ENCODE results near the gene CDH3.

CDH3 gene

GRCh38 chr16:68676113-68676860 is 31.2 kb downstream of the CDH3 start:
- TF ChIP-seq, protein P1, sequence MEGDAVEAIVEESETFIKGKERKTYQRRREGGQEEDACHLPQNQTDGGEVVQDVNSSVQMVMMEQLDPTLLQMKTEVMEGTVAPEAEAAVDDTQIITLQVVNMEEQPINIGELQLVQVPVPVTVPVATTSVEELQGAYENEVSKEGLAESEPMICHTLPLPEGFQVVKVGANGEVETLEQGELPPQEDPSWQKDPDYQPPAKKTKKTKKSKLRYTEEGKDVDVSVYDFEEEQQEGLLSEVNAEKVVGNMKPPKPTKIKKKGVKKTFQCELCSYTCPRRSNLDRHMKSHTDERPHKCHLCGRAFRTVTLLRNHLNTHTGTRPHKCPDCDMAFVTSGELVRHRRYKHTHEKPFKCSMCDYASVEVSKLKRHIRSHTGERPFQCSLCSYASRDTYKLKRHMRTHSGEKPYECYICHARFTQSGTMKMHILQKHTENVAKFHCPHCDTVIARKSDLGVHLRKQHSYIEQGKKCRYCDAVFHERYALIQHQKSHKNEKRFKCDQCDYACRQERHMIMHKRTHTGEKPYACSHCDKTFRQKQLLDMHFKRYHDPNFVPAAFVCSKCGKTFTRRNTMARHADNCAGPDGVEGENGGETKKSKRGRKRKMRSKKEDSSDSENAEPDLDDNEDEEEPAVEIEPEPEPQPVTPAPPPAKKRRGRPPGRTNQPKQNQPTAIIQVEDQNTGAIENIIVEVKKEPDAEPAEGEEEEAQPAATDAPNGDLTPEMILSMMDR (conservative IDR thresholded peaks at IDR 0.05; ENCODE audit: low read depth, low read length): no peak
- no peak for DNase-seq (ENCODE audit: low read depth)
- H3K4me3 ChIP-seq (ENCODE audit: low read depth, low read length): no peak overlapping the region

DNA sequence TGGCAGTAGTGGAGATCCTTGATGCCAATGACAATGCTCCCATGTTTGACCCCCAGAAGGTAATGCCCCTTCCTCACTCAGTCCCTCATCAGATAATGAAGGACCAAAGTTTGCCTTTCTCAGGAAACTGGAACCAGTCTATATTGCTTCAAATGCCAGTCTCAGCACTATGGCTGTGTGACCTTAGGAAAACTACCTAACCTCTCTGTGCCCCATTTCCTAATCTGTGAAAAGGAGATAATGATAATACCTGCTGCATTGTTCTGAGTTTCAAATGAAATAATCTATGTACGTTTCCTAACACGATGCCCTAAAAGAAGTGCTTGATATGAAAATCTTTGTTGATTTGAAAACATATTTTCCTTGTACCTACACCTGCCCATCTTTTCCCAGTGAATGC is 35.9 kb downstream of the CDH3 start:
- no peak overlapping the region for H3K4me3 ChIP-seq (ENCODE audit: low read depth, low read length)
- TF ChIP-seq, protein P1 (conservative IDR thresholded peaks at IDR 0.05; ENCODE audit: low read depth, low read length): no peak
- no peak for DNase-seq (ENCODE audit: low read depth)

DNA sequence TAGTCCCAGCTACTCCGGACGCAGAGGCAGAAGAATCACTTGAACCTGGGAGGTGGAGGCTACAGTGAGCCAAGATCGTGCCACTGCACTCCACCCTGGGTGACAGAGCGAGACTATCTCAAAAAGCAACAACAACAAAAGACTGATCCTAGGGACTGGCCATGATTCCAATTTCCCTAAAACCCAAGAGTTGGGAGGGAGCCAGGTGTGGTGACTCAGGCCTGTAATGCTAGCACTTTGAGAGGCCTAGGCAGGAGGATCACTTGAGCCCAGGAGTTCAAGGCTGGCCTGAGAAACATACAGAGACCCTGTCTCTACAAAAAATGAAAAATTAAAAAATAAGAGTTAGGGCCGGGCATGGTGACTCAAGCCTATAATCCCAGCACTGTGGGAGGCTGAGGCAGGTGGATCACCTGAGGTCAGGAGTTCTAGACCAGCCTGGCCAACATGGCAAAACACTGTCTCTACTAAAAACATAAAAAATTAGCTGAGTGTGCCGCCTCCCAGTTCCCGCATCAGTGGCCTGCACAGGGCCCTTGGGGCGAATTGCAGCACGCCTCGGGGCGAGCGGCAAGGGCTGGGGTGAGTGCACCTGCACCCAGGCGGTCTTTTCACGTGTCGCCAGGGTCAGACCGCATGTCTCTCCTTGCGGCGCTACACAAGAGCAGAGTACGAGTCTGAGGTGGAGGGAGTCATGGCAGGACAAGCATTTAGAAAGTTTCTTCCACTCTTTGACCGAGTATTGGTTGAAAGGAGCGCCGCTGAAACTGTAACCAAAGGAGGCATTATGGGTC is 40.8 kb downstream of the CDH3 start:
- TF ChIP-seq, protein P1 (conservative IDR thresholded peaks at IDR 0.05; ENCODE audit: low read depth, low read length): no peak
- no peak for DNase-seq (ENCODE audit: low read depth)

GRCh38 chr16:68686905-68687304 is 41.8 kb downstream of the CDH3 start:
- no peak overlapping the region for H3K4me3 ChIP-seq (ENCODE audit: low read depth, low read length)
- TF ChIP-seq, protein P1 (conservative IDR thresholded peaks at IDR 0.05; ENCODE audit: low read depth, low read length): no peak
- no peak for DNase-seq (ENCODE audit: low read depth)

More for the DNA sequence above, 40.8 kb downstream of the CDH3 start:
- H3K4me3 ChIP-seq (ENCODE audit: low read depth, low read length): no peak overlapping the region

DNA sequence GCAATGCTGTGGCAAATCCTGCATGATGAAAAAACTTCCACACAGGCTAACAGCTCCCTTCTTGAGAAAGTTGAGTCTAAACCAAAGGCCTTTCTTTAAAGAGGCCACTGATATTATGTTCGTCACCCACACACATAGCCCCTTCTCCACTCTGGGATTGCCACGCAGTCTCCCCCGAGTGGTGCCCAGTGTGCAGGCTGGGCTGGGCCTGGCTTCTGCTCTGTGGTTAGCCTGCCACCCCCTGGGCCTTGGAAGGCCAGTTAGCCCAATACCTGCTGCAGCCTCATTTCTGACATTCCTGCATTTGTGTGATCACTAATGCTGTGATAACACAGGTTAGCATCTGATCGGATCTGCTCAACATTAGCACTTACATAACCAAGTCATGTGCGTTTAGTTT is 44.8 kb downstream of the CDH3 start:
- H3K4me3 ChIP-seq (ENCODE audit: low read depth, low read length): no peak overlapping the region
- no peak for DNase-seq (ENCODE audit: low read depth)
- TF ChIP-seq, protein P1 (conservative IDR thresholded peaks at IDR 0.05; ENCODE audit: low read depth, low read length): no peak

DNA sequence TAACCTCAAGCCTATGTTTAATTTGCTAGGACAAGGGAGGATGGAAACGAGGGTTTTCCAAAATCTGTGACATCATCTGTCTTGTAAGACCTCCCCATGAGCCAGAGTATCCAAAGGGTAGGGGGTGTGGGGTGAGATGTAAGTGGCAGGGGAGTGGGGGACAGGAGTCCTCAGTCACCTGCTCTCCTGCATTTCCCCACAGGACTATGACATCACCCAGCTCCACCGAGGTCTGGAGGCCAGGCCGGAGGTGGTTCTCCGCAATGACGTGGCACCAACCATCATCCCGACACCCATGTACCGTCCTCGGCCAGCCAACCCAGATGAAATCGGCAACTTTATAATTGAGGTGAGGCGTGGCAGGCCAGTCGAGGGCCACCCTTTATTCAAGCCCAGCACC is 50.5 kb downstream of the CDH3 start:
- no peak for DNase-seq (ENCODE audit: low read depth)
- TF ChIP-seq, protein P1 (conservative IDR thresholded peaks at IDR 0.05; ENCODE audit: low read depth, low read length): no peak
- H3K4me3 ChIP-seq (ENCODE audit: low read depth, low read length): no peak overlapping the region
